CD4-positive, alpha-beta memory T cell (primary cell): ENCODE measurements around the gene ELOVL2. TPM values are rescaled to one million over a fixed set of nuclear protein-coding genes. Genes with fewer than 3 reads are reported as not detected.

Experiments
- CTCF ChIA-PET: fragments of 350-600 bp; sonication (Branson Sonifier 250); formaldehyde crosslinking; loops from one replicate; lab custom pipeline; 2021; ENCODE audit warnings: inconsistent platforms; ENCODE audit not compliant: partially characterized antibody; lab: Charles Lee
- POLR2A ChIA-PET: fragments of 350-600 bp; sonication (Branson Sonifier 250); formaldehyde crosslinking; loops from one replicate; lab custom pipeline; 2021; ENCODE audit not compliant: partially characterized antibody; lab: Charles Lee
- DNase-seq, 5 donors: peaks; one replicate each; pipeline versions ENCODE4 v3.0.0 to v3.0.0-alpha.2; 2020 to 2022; ENCODE audit warnings: mixed read lengths in 1 of 5
- H3K27ac ChIP-seq: one replicate; pipeline ENCODE4 v1.7.0; 2013; ENCODE audit warnings: low read depth, low read length
- H3K27me3 ChIP-seq: 2 replicates; pipeline ENCODE4 v1.7.0; 2013; ENCODE audit warnings: mild to moderate bottlenecking, low read length, moderate library complexity; ENCODE audit not compliant: insufficient read depth
- H3K36me3 ChIP-seq: 2 replicates; pipeline ENCODE4 v1.7.0; 2013; ENCODE audit warnings: mild to moderate bottlenecking, low read length, moderate library complexity; ENCODE audit not compliant: insufficient read depth
- H3K4me1 ChIP-seq: 2 replicates; pipeline ENCODE4 v1.7.0; 2013; ENCODE audit warnings: mild to moderate bottlenecking, low read length, moderate library complexity; ENCODE audit not compliant: insufficient read depth
- H3K4me3 ChIP-seq, 2 donors: one replicate each; pipeline ENCODE4 v1.7.0; 2013; ENCODE audit warnings: low read length in 2 of 2, mild to moderate bottlenecking in 1 of 2
- H3K9me3 ChIP-seq, 2 donors: one replicate each; pipeline ENCODE4 v1.7.0; 2013; ENCODE audit warnings: low read length in 2 of 2, control low read depth in 1 of 2; ENCODE audit not compliant: control insufficient read depth in 1 of 2
- H3K27ac Mint-ChIP-seq, 7 donors: one replicate each; pipeline ENCODE4 v1.8.0; 2020 to 2021; ENCODE audit warnings: mixed read lengths in 7 of 7, mild to moderate bottlenecking in 6 of 7, inconsistent platforms in 3 of 7, moderate library complexity in 3 of 7
- H3K27me3 Mint-ChIP-seq, 2 donors: one replicate each; pipeline ENCODE4 v1.8.0; 2020 to 2021; ENCODE audit warnings: mixed read lengths in 2 of 2
- H3K36me3 Mint-ChIP-seq, 2 donors: one replicate each; pipeline ENCODE4 v1.8.0; 2020 to 2021; ENCODE audit warnings: mixed read lengths in 2 of 2, inconsistent platforms in 1 of 2, mild to moderate bottlenecking in 1 of 2
- H3K4me1 Mint-ChIP-seq, 4 donors: one replicate each; pipeline ENCODE4 v1.8.0; 2020 to 2021; ENCODE audit warnings: mixed read lengths in 4 of 4, mild to moderate bottlenecking in 1 of 4
- H3K4me3 Mint-ChIP-seq, 8 donors: one replicate each; pipeline ENCODE4 v1.8.0; 2020 to 2021; ENCODE audit warnings: mixed read lengths in 8 of 8, mild to moderate bottlenecking in 7 of 8, moderate library complexity in 6 of 8, inconsistent platforms in 3 of 8
- H3K9me3 Mint-ChIP-seq, 8 donors: one replicate each; pipeline ENCODE4 v1.8.0; 2020 to 2021; ENCODE audit warnings: mixed read lengths in 8 of 8, mild to moderate bottlenecking in 5 of 8, inconsistent platforms in 3 of 8, moderate library complexity in 1 of 8
- intact Hi-C: fragments of 100-400 bp; cut with micrococcal nuclease; formaldehyde crosslinking; loops from one replicate; pipeline ENCODE4 v1.15.1; 2023
- polyA plus RNA-seq, 2 donors: library from polyadenylated mRNA; unstranded; fragments of 300-500 nt; fragmentation: Illumina TruSeq; gene quantifications; one replicate each; pipeline ENCODE4 v1.2.3, GENCODE V29; 2021
- total RNA-seq, 2 experiments: library from RNA; stranded (reverse); gene quantifications; one replicate each; pipeline ENCODE4 v1.2.3, GENCODE V29; 2021

The ELOVL2 gene
- total and polyA plus RNA-seq, 4 experiments from 2014 or later = not detected

DNA sequence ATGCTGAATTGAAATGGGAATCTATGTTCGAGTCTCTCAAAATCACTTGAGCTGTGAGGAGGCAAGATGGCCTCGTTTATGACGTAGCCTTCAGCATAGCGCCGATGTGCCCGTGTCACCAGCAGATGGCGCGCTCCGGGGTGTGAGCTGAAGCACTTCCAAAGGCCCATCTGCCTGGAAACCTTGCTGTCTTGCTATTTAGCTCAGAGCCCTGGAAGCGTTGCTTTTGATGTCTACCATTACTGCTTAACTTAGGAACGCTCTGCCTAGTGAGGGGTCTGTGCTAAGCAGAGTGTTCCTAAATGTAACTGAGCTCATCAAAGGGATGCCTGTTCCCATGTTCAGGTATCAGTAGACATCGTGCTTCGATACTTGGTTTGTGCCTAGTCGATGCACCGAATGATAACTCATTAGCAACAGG is 89.5 kb downstream of the ELOVL2 start:
- ChIA-PET POLR2A (no interaction called here), CTCF (interaction anchor here (0.8 to 1.6 kb wide), 4 partner anchors 9 to 52 kb away, joined by 3 read pairs; no protein-coding TSS in a partner anchor)
- H3K27ac Mint-ChIP-seq = no peak overlapping the region
- peaks cover 0 to 2% (median 0%) of the 10 kb centered on the region in 8 donors for H3K9me3 Mint-ChIP-seq
- Histone ChIP-seq H3K36me3 (no peaks in the 10 kb centered on the region), H3K9me3 (no peaks in the 10 kb centered on the region), H3K27me3 (no peaks in the 10 kb centered on the region), H3K27ac (no peak overlapping the region), H3K4me1 (no peaks in the 10 kb centered on the region), H3K4me3 (no peak overlapping the region)
- no peak overlapping the region for H3K4me3 Mint-ChIP-seq
- peaks cover 0 to 4% (median 2%) of the 10 kb centered on the region in 4 donors for H3K4me1 Mint-ChIP-seq
- H3K36me3 Mint-ChIP-seq = no peaks in the 10 kb centered on the region
- peak; percentile 33 to 53 (median 39) for DNase-seq
- H3K27me3 Mint-ChIP-seq = peaks cover 5 to 16% of the 10 kb centered on the region in 2 donors
- intact Hi-C loops = loop anchor here (2.0 kb wide), 1 partner anchor 114 kb away; no protein-coding TSS in a partner anchor

DNA sequence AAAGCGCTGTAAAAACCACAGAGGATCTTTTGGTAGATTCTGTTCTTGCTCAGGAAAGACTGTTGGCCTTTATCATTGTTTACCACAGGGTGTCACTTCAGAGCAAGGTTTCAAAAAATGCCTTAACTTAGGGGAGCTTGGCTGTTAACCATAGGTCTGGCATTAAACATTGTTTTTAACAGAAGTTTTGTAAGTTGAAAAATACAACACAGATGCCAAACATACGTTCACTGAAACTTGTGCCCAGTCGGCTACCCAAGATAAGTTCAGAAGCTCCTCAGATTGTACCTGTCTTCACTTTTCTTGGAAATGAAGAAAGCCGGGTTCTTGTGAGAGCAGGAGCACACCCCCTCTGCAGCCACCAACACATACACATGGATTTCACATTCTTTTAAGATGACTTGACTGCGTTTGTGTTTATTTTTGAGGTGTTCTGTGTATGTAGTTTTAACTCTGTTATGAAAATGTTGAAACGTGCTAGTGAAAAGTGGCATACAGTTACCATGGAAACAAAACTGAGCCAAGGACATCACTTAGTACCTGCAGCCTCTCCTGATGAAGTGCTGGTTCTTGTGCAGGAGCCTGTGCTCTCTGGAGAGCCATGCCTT is 92.3 kb downstream of the ELOVL2 start:
- H3K4me3 Mint-ChIP-seq = no peak overlapping the region
- no peak overlapping the region for H3K27ac Mint-ChIP-seq
- H3K27me3 ChIP-seq = no peaks in the 10 kb centered on the region
- no peak overlapping the region for H3K27ac ChIP-seq
- no peaks in the 10 kb centered on the region for H3K4me1 ChIP-seq
- POLR2A ChIA-PET = no interaction called here
- no peak for DNase-seq
- no peaks in the 10 kb centered on the region for H3K9me3 ChIP-seq
- H3K9me3 Mint-ChIP-seq = peaks cover 0 to 2% (median 0%) of the 10 kb centered on the region in 8 donors
- H3K36me3 ChIP-seq = no peaks in the 10 kb centered on the region
- no peaks in the 10 kb centered on the region for H3K36me3 Mint-ChIP-seq
- peaks cover 3 to 13% of the 10 kb centered on the region in 2 donors for H3K27me3 Mint-ChIP-seq
- intact Hi-C loops = no loop called here
- CTCF ChIA-PET = no interaction called here
- no peak overlapping the region for H3K4me3 ChIP-seq
- peaks cover 0 to 4% (median 2%) of the 10 kb centered on the region in 4 donors for H3K4me1 Mint-ChIP-seq

GRCh38 chr6:10949579-10950490 is 94.3 kb downstream of the ELOVL2 start:
- H3K27ac ChIP-seq = no peak overlapping the region
- intact Hi-C loops = no loop called here
- POLR2A ChIA-PET = no interaction called here

DNA sequence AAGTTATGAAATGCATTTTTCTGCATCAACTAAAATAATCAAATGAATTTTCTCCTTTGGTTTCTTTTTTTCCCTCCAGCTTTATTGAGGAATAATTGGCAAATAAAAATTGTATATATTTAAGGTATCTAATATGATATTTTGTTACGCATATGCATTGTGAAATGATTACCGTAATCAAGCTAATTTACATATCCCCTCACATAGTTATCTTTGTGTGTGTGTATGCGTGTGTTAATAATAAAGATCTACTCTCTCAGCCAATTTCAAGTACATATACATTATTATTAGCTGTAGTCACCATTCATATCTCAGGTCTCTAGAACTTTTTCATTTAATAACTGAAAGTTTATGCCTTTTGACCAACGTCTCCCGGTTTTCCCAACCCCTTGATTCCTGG is 96.1 kb downstream of the ELOVL2 start:
- H3K4me3 ChIP-seq = no peak overlapping the region
- Mint-ChIP-seq H3K4me1 (no peaks in the 10 kb centered on the region), H3K27me3 (peaks cover 0 to 12% of the 10 kb centered on the region in 2 donors), H3K36me3 (no peaks in the 10 kb centered on the region), H3K27ac (no peak overlapping the region), H3K9me3 (no peaks in the 10 kb centered on the region), H3K4me3 (no peak overlapping the region)
- ChIA-PET CTCF (no interaction called here), POLR2A (no interaction called here)
- no peaks in the 10 kb centered on the region for H3K9me3 ChIP-seq
- no peaks in the 10 kb centered on the region for H3K27me3 ChIP-seq
- H3K36me3 ChIP-seq = no peaks in the 10 kb centered on the region
- no peaks in the 10 kb centered on the region for H3K4me1 ChIP-seq
- intact Hi-C loops = no loop called here
- no peak for DNase-seq
- no peak overlapping the region for H3K27ac ChIP-seq

More at GRCh38 chr6:10949579-10950490, 94.3 kb downstream of the ELOVL2 start:
- H3K36me3 ChIP-seq = no peaks in the 10 kb centered on the region
- Mint-ChIP-seq H3K4me3 (no peak overlapping the region), H3K4me1 (peaks cover 0 to 4% (median 2%) of the 10 kb centered on the region in 4 donors), H3K27ac (no peak overlapping the region), H3K9me3 (peaks cover 0 to 2% (median 0%) of the 10 kb centered on the region in 8 donors), H3K27me3 (peaks cover 3 to 13% of the 10 kb centered on the region in 2 donors), H3K36me3 (no peaks in the 10 kb centered on the region)
- no peak overlapping the region for H3K4me3 ChIP-seq
- no peak for DNase-seq
- no peaks in the 10 kb centered on the region for H3K4me1 ChIP-seq
- CTCF ChIA-PET = no interaction called here
- H3K9me3 ChIP-seq = no peaks in the 10 kb centered on the region
- H3K27me3 ChIP-seq = no peaks in the 10 kb centered on the region

GRCh38 chr6:10945845-10946244 is 98.3 kb downstream of the ELOVL2 start:
- Mint-ChIP-seq H3K36me3 (no peaks in the 10 kb centered on the region), H3K4me3 (no peak overlapping the region), H3K4me1 (no peaks in the 10 kb centered on the region), H3K9me3 (peaks cover 0 to 5% (median 0%) of the 10 kb centered on the region in 8 donors), H3K27ac (no peak overlapping the region), H3K27me3 (peaks cover 0 to 10% of the 10 kb centered on the region in 2 donors)
- H3K36me3 ChIP-seq = no peaks in the 10 kb centered on the region
- no peak overlapping the region for H3K27ac ChIP-seq
- H3K27me3 ChIP-seq = no peaks in the 10 kb centered on the region
- no peak for DNase-seq
- CTCF ChIA-PET = no interaction called here
- intact Hi-C loops = no loop called here
- POLR2A ChIA-PET = no interaction called here
- no peak overlapping the region for H3K4me3 ChIP-seq
- no peaks in the 10 kb centered on the region for H3K9me3 ChIP-seq
- no peaks in the 10 kb centered on the region for H3K4me1 ChIP-seq

- Histone ChIP-seq H3K27me3 (no peaks in the 10 kb centered on the region), H3K36me3 (no peaks in the 10 kb centered on the region), H3K27ac (no peak overlapping the region), H3K4me3 (no peak overlapping the region), H3K9me3 (no peaks in the 10 kb centered on the region), H3K4me1 (no peaks in the 10 kb centered on the region)
- H3K4me1 Mint-ChIP-seq = no peaks in the 10 kb centered on the region
- POLR2A ChIA-PET = no interaction called here
- H3K27ac Mint-ChIP-seq = no peak overlapping the region
- DNase-seq = no peak
- H3K4me3 Mint-ChIP-seq = no peak overlapping the region
- CTCF ChIA-PET = no interaction called here
- intact Hi-C loops = no loop called here
- H3K9me3 Mint-ChIP-seq = peaks cover 0 to 8% (median 3%) of the 10 kb centered on the region in 8 donors
- H3K36me3 Mint-ChIP-seq = no peaks in the 10 kb centered on the region
- peaks cover 0 to 4% of the 10 kb centered on the region in 2 donors for H3K27me3 Mint-ChIP-seq
Measured at GRCh38 chr6:10939840-10940239, 104.3 kb downstream of the ELOVL2 start.

DNA sequence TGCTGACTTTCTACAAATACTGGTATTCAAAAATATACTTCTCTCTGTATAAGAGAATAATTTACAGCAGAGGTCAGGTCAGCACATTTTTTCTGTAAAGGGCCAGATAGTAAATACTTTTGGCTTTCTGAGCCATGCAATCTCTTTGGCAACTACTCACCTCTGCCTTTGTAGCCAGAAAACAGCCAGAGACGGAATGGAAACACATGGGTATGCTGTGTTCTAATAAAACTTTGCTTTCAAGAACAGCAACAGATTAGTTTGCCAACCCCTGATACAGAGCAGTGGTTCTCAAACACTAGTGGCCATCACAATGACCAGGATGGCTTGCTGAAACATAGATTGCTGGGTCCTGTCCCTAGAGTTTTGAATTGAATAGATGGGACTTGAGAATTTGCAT is 111.0 kb downstream of the ELOVL2 start:
- Mint-ChIP-seq H3K36me3 (no peaks in the 10 kb centered on the region), H3K27me3 (peaks cover 7 to 13% of the 10 kb centered on the region in 2 donors)
- CTCF ChIA-PET = no interaction called here

More for the DNA sequence above, 111.0 kb downstream of the ELOVL2 start:
- Mint-ChIP-seq H3K27ac (no peak overlapping the region), H3K9me3 (peaks cover 0 to 4% (median 0%) of the 10 kb centered on the region in 8 donors), H3K4me3 (no peak overlapping the region), H3K4me1 (no peaks in the 10 kb centered on the region)
- DNase-seq = no peak
- no peaks in the 10 kb centered on the region for H3K9me3 ChIP-seq
- intact Hi-C loops = no loop called here
- no peaks in the 10 kb centered on the region for H3K27me3 ChIP-seq
- no peak overlapping the region for H3K4me3 ChIP-seq
- H3K4me1 ChIP-seq = no peaks in the 10 kb centered on the region
- POLR2A ChIA-PET = no interaction called here
- no peaks in the 10 kb centered on the region for H3K36me3 ChIP-seq
- no peak overlapping the region for H3K27ac ChIP-seq
